ENCODE measurements around the gene TBL1XR1. TPM values are rescaled to one million over a fixed set of nuclear protein-coding genes. Genes with fewer than 3 reads are reported as not detected.

TBL1XR1 gene
- total and polyA plus RNA-seq, 2 of the 13 experiments (the other 11 are each of a cell fraction or from before 2014, with no cell fraction given) = 57.7 to 62.5 TPM

- no peak overlapping the region for H3K4me3 ChIP-seq (replicated peaks in 1 of 3; ENCODE audit: insufficient read depth in 1 of 3, low read depth in 2 of 3, low read length in 3 of 3)
- WGBS (ENCODE audit: low lambda C conversion rate) = 88% methylated on average over 4 of the region's 4 CpGs
- DNase-seq (ENCODE audit: low spot score) = no peak
- H3K27ac ChIP-seq (ENCODE audit: extremely low read length, insufficient read depth, low read length) = no peak overlapping the region
- H3K9me3 ChIP-seq (ENCODE audit: low read length) = no peaks in the 10 kb centered on the region
- no peak overlapping the region for H3K4me2 ChIP-seq (ENCODE audit: low read depth, low read length)
- no peaks in the 10 kb centered on the region for H3K27me3 ChIP-seq (ENCODE audit: control insufficient read depth in 1 of 2, insufficient read depth in 2 of 2, low read length in 2 of 2)
- H2AFZ ChIP-seq (ENCODE audit: low read length) = no peak overlapping the region
- POLR2A ChIA-PET = no interaction called here
- H3K79me2 ChIP-seq (ENCODE audit: insufficient read depth, low read length) = peaks cover 100% of the 10 kb centered on the region
- no TSS peak for BruUV-seq (replicated peaks)
- intact Hi-C loops (cut with micrococcal nuclease; ENCODE audit: unreplicated experiment) (no loop called here), in situ Hi-C loops (cut with HindIII; ENCODE audit: extremely low pct_ligation_motif_present, low pct_unique_long_range_greater_than_20kb) (no loop called here)
- TF ChIP-seq SKIL (CRISPR knock-in tag; IDR thresholded peaks at IDR 0.05; ENCODE audit: borderline replicate concordance) (no peak), KAT8 (CRISPR knock-in tag; IDR thresholded peaks at IDR 0.05) (no peak)
- CTCF ChIA-PET (ENCODE audit: low intra/inter-chr PET ratio, low total read pairs) = no interaction called here
- no peaks in the 10 kb centered on the region; a peak in 2 of 5 replicates for H3K36me3 ChIP-seq (replicated peaks in 1 of 2; ENCODE audit: control insufficient read depth in 1 of 2, insufficient read depth in 2 of 2, low read length in 2 of 2)
- FAIRE-seq = no peak
- H3K9ac ChIP-seq (ENCODE audit: insufficient read depth, low read depth, low read length) = no peak overlapping the region
- no peak for ATAC-seq
- peaks cover 33% of the 10 kb centered on the region for H3K4me1 ChIP-seq (ENCODE audit: insufficient read depth, low read length)
- peaks cover 86% of the 10 kb centered on the region for H4K20me1 ChIP-seq (ENCODE audit: insufficient read depth, low read length)
Observed at GRCh38 chr3:177122183-177122856, 75.0 kb downstream of the TBL1XR1 start.

- no peaks in the 10 kb centered on the region for H3K27me3 ChIP-seq (ENCODE audit: control insufficient read depth in 1 of 2, insufficient read depth in 2 of 2, low read length in 2 of 2)
- no peak for ATAC-seq
- H3K9ac ChIP-seq (ENCODE audit: insufficient read depth, low read depth, low read length) = no peak overlapping the region
- H4K20me1 ChIP-seq (ENCODE audit: insufficient read depth, low read length) = peaks cover 76% of the 10 kb centered on the region
- H3K79me2 ChIP-seq (ENCODE audit: insufficient read depth, low read length) = peaks cover 100% of the 10 kb centered on the region
- H3K4me3 ChIP-seq (replicated peaks in 1 of 3; ENCODE audit: insufficient read depth in 1 of 3, low read depth in 2 of 3, low read length in 3 of 3) = no peak overlapping the region
- H3K4me2 ChIP-seq (ENCODE audit: low read depth, low read length) = no peak overlapping the region
- H3K27ac ChIP-seq (ENCODE audit: extremely low read length, insufficient read depth, low read length) = no peak overlapping the region
- in situ Hi-C loops (cut with HindIII; ENCODE audit: extremely low pct_ligation_motif_present, low pct_unique_long_range_greater_than_20kb) = no loop called here
- H2AFZ ChIP-seq (ENCODE audit: low read length) = no peak overlapping the region
- DNase-seq (ENCODE audit: low spot score) = no peak
- 82% methylated on average over 3 of the region's 3 CpGs for WGBS (ENCODE audit: low lambda C conversion rate)
- intact Hi-C loops (cut with micrococcal nuclease; ENCODE audit: unreplicated experiment) = no loop called here
- no peak for FAIRE-seq
- TF ChIP-seq STAG1 (CRISPR knock-in tag; IDR thresholded peaks at IDR 0.05) (0 out of 2 replicates have a peak, but pooled peaks have one; percentile 7), KAT7 (CRISPR knock-in tag; IDR thresholded peaks at IDR 0.05; ENCODE audit: borderline replicate concordance) (no peak)
- H3K4me1 ChIP-seq (ENCODE audit: insufficient read depth, low read length) = peaks cover 41% of the 10 kb centered on the region
- BruUV-seq (replicated peaks) = no TSS peak
- CTCF ChIA-PET (ENCODE audit: low intra/inter-chr PET ratio, low total read pairs) = no interaction called here
- H3K36me3 ChIP-seq (replicated peaks in 1 of 2; ENCODE audit: control insufficient read depth in 1 of 2, insufficient read depth in 2 of 2, low read length in 2 of 2) = no peaks in the 10 kb centered on the region; a peak in 1 of 5 replicates
- H3K9me3 ChIP-seq (ENCODE audit: low read length) = no peaks in the 10 kb centered on the region
- POLR2A ChIA-PET = no interaction called here
Observed at GRCh38 chr3:177119829-177120228, 77.5 kb downstream of the TBL1XR1 start.
